ENCODE measurements around the gene ZNF532.

The ZNF532 gene

DNA sequence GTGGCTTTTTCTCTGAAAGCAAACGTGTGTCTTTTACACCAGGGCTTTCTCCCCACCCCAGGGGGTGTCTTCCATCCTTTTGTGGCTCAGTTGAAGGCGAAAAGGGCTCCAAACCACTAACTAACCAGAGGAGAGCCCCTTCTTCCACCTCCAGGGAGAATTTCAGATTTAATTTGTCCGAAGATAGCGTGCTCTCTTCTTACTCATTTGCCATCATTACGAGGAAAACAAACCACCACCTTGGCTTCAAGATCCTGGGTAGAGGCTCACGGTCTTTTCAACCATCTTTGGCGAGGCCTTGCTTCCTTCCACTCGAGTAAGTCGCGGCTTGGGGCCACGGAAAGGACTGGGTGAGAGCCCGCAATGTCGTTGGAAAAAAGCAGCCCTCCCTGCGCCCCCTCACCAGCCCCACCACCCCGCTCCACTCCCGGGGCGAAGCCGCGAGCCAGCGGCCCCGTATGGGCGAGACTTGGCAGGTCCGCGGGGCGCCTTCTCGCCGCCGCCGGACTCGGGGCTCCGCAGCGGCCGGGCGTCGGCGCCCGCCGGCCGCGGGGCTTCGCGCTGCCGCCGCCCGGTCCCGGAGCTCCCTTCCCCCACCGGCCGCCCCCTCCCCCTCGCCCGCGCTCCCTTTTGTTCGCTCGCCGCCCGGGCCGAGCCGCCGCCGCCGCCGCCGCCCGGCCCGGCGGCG, 1.7 kb upstream of the ZNF532 start:
- H3K9me3 ChIP-seq (ENCODE audit: low read length): no peaks in the 10 kb centered on the region
- H3F3A ChIP-seq (ENCODE audit: insufficient read depth, low read length): no peaks in the 10 kb centered on the region
- peak overlapping the region; percentile 16; the same call in 1 of the 2 replicates for H2AFZ ChIP-seq (ENCODE audit: low read length)
- no peaks in the 10 kb centered on the region for H4K20me1 ChIP-seq (ENCODE audit: insufficient read depth, low read length)
- peak overlapping the region; percentile 77 for H3K27ac ChIP-seq (ENCODE audit: low read depth, low read length, poor library complexity, severe bottlenecking)
- H3K79me2 ChIP-seq (ENCODE audit: insufficient read depth, low read length): no peaks in the 10 kb centered on the region
- peak overlapping the region; percentile 74 for H3K4me2 ChIP-seq (ENCODE audit: low read length)
- H3K4me1 ChIP-seq (ENCODE audit: insufficient read depth, low read length, severe bottlenecking): peaks cover 58% of the 10 kb centered on the region
- H3K27me3 ChIP-seq (ENCODE audit: insufficient read depth, low read length): no peaks in the 10 kb centered on the region
- TF ChIP-seq, protein P1, sequence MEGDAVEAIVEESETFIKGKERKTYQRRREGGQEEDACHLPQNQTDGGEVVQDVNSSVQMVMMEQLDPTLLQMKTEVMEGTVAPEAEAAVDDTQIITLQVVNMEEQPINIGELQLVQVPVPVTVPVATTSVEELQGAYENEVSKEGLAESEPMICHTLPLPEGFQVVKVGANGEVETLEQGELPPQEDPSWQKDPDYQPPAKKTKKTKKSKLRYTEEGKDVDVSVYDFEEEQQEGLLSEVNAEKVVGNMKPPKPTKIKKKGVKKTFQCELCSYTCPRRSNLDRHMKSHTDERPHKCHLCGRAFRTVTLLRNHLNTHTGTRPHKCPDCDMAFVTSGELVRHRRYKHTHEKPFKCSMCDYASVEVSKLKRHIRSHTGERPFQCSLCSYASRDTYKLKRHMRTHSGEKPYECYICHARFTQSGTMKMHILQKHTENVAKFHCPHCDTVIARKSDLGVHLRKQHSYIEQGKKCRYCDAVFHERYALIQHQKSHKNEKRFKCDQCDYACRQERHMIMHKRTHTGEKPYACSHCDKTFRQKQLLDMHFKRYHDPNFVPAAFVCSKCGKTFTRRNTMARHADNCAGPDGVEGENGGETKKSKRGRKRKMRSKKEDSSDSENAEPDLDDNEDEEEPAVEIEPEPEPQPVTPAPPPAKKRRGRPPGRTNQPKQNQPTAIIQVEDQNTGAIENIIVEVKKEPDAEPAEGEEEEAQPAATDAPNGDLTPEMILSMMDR (IDR thresholded peaks at IDR 0.05; ENCODE audit: low read length): no peak
- TF ChIP-seq EZH2 (IDR thresholded peaks at IDR 0.05; ENCODE audit: borderline replicate concordance, low read length): no peak
- H3K4me3 ChIP-seq (ENCODE audit: low read depth, low read length, poor library complexity, severe bottlenecking): peak overlapping the region; percentile 67
- peaks cover 29% of the 10 kb centered on the region for H3K36me3 ChIP-seq (ENCODE audit: insufficient read depth, low read length)
- H3K9ac ChIP-seq (ENCODE audit: low read length): peak overlapping the region; percentile 91
- no peaks in the 10 kb centered on the region for H3K9me2 ChIP-seq (ENCODE audit: low read depth, low read length)

- peak overlapping the region; percentile 70 for H3K4me2 ChIP-seq (ENCODE audit: low read length)
- no peaks in the 10 kb centered on the region for H3K27me3 ChIP-seq (ENCODE audit: insufficient read depth, low read length)
- H3K36me3 ChIP-seq (ENCODE audit: insufficient read depth, low read length): peaks cover 35% of the 10 kb centered on the region
- 0 out of 2 replicates have a peak, but pooled peaks cover 4% of the 10 kb centered on the region for H3K9me3 ChIP-seq (ENCODE audit: low read length)
- H3K9me2 ChIP-seq (ENCODE audit: low read depth, low read length): no peaks in the 10 kb centered on the region
- TF ChIP-seq EZH2 (IDR thresholded peaks at IDR 0.05; ENCODE audit: borderline replicate concordance, low read length): no peak
- TF ChIP-seq, protein P1 (IDR thresholded peaks at IDR 0.05; ENCODE audit: low read length): no peak
- no peaks in the 10 kb centered on the region for H3K79me2 ChIP-seq (ENCODE audit: insufficient read depth, low read length)
- H3K4me3 ChIP-seq (ENCODE audit: low read depth, low read length, poor library complexity, severe bottlenecking): peak overlapping the region; percentile 55
- H3K27ac ChIP-seq (ENCODE audit: low read depth, low read length, poor library complexity, severe bottlenecking): peak overlapping the region; percentile 90
- no peaks in the 10 kb centered on the region for H3F3A ChIP-seq (ENCODE audit: insufficient read depth, low read length)
- H3K9ac ChIP-seq (ENCODE audit: low read length): peak overlapping the region; percentile 91
- no peak overlapping the region for H2AFZ ChIP-seq (ENCODE audit: low read length)
- H4K20me1 ChIP-seq (ENCODE audit: insufficient read depth, low read length): no peaks in the 10 kb centered on the region
- peaks cover 58% of the 10 kb centered on the region for H3K4me1 ChIP-seq (ENCODE audit: insufficient read depth, low read length, severe bottlenecking)
Observed at GRCh38 chr18:58863539-58864145, 1.0 kb upstream of the ZNF532 start.

- H3K9me2 ChIP-seq (ENCODE audit: low read depth, low read length): no peaks in the 10 kb centered on the region
- H3K79me2 ChIP-seq (ENCODE audit: insufficient read depth, low read length): no peaks in the 10 kb centered on the region
- no peak overlapping the region for H2AFZ ChIP-seq (ENCODE audit: low read length)
- H3K27me3 ChIP-seq (ENCODE audit: insufficient read depth, low read length): no peaks in the 10 kb centered on the region
- H3K9ac ChIP-seq (ENCODE audit: low read length): peak overlapping the region; percentile 91
- no peaks in the 10 kb centered on the region for H3F3A ChIP-seq (ENCODE audit: insufficient read depth, low read length)
- peak overlapping the region; percentile 55 for H3K4me3 ChIP-seq (ENCODE audit: low read depth, low read length, poor library complexity, severe bottlenecking)
- H4K20me1 ChIP-seq (ENCODE audit: insufficient read depth, low read length): no peaks in the 10 kb centered on the region
- TF ChIP-seq EZH2 (IDR thresholded peaks at IDR 0.05; ENCODE audit: borderline replicate concordance, low read length): no peak
- TF ChIP-seq, protein P1 (IDR thresholded peaks at IDR 0.05; ENCODE audit: low read length): no peak
- H3K27ac ChIP-seq (ENCODE audit: low read depth, low read length, poor library complexity, severe bottlenecking): peak overlapping the region; percentile 90
- peaks cover 58% of the 10 kb centered on the region for H3K4me1 ChIP-seq (ENCODE audit: insufficient read depth, low read length, severe bottlenecking)
- peak overlapping the region; percentile 70 for H3K4me2 ChIP-seq (ENCODE audit: low read length)
- H3K36me3 ChIP-seq (ENCODE audit: insufficient read depth, low read length): peaks cover 46% of the 10 kb centered on the region
- 0 out of 2 replicates have a peak, but pooled peaks cover 4% of the 10 kb centered on the region for H3K9me3 ChIP-seq (ENCODE audit: low read length)
Observed at GRCh38 chr18:58865033-58865590, 435 bp downstream of the ZNF532 start.

Data from OCI-LY1 (cell line).